ENCODE data around the gene RPL18A. TPM values are rescaled to one million over a fixed set of nuclear protein-coding genes. Genes with fewer than 3 reads are reported as not detected.
A peak's percentile ranks its signal among the peaks of the same experiment; 100 is the strongest.

The RPL18A gene
- 1,000 to 10,000 TPM in 3 of 5 donors, 100 to 1,000 TPM in 2; 990 to 2,008 (median 1,110) TPM for polyA plus RNA-seq (ENCODE audit: insufficient read depth in 1 of 5, insufficient read length in 5 of 5, low replicate concordance in 1 of 5)
- long read RNA-seq, donor 1, transcript RPL18A-201 (5 exons, 665 nt): major isoform, 238 of 403 reads
- long read RNA-seq, donor 1, transcript RPL18A-206 (2 exons, 954 nt): minor isoform, 5 of 403 reads
- long read RNA-seq, donor 1, transcript RPL18A-207 (2 exons, 907 nt): minor isoform, 13 of 403 reads
- long read RNA-seq, donor 1, transcript RPL18A-203 (4 exons, 1,084 nt): minor isoform, 31 of 403 reads
- long read RNA-seq, donor 1, partial matches to known transcripts: 115 of 403 reads
- long read RNA-seq, donor 1, other reads (novel, unspliced or antisense): 0 of 403 reads
- long read RNA-seq, donor 2, transcript RPL18A-201 (5 exons, 665 nt): major isoform, 159 of 195 reads
- long read RNA-seq, donor 2, transcript RPL18A-203 (4 exons, 1,084 nt): minor isoform, 9 of 195 reads
- long read RNA-seq, donor 2, transcript RPL18A-207 (2 exons, 907 nt): minor isoform, 7 of 195 reads
- long read RNA-seq, donor 2, partial matches to known transcripts: 18 of 195 reads
- long read RNA-seq, donor 2, other reads (novel, unspliced or antisense): 0 of 195 reads
- long read RNA-seq, donor 3, transcript RPL18A-206 (2 exons, 954 nt): minor isoform, 5 of 302 reads
- long read RNA-seq, donor 3, transcript RPL18A-203 (4 exons, 1,084 nt): minor isoform, 24 of 302 reads
- long read RNA-seq, donor 3, transcript RPL18A-207 (2 exons, 907 nt): minor isoform, 8 of 302 reads
- long read RNA-seq, donor 3, transcript RPL18A-201 (5 exons, 665 nt): major isoform, 186 of 302 reads
- long read RNA-seq, donor 3, partial matches to known transcripts: 79 of 302 reads
- long read RNA-seq, donor 3, other reads (novel, unspliced or antisense): 0 of 302 reads
- long read RNA-seq, donor 4, transcript RPL18A-201 (5 exons, 665 nt): major isoform, 124 of 193 reads
- long read RNA-seq, donor 4, transcript RPL18A-203 (4 exons, 1,084 nt): minor isoform, 8 of 193 reads
- long read RNA-seq, donor 4, transcript RPL18A-207 (2 exons, 907 nt): minor isoform, 11 of 193 reads
- long read RNA-seq, donor 4, partial matches to known transcripts: 46 of 193 reads
- long read RNA-seq, donor 4, other reads (novel, unspliced or antisense): 0 of 193 reads
- long read RNA-seq, donor 5, transcript RPL18A-207 (2 exons, 907 nt): minor isoform, 18 of 301 reads
- long read RNA-seq, donor 5, transcript RPL18A-203 (4 exons, 1,084 nt): minor isoform, 16 of 301 reads
- long read RNA-seq, donor 5, transcript RPL18A-201 (5 exons, 665 nt): major isoform, 199 of 301 reads
- long read RNA-seq, donor 5, transcript RPL18A-206 (2 exons, 954 nt): minor isoform, 5 of 301 reads
- long read RNA-seq, donor 5, partial matches to known transcripts: 63 of 301 reads
- long read RNA-seq, donor 5, other reads (novel, unspliced or antisense): 0 of 301 reads
- long read RNA-seq, donor 6, transcript RPL18A-201 (5 exons, 665 nt): major isoform, 212 of 323 reads
- long read RNA-seq, donor 6, transcript RPL18A-203 (4 exons, 1,084 nt): minor isoform, 18 of 323 reads
- long read RNA-seq, donor 6, transcript RPL18A-207 (2 exons, 907 nt): minor isoform, 18 of 323 reads
- long read RNA-seq, donor 6, partial matches to known transcripts: 73 of 323 reads
- long read RNA-seq, donor 6, other reads (novel, unspliced or antisense): 0 of 323 reads
- long read RNA-seq, donor 7, transcript RPL18A-203 (4 exons, 1,084 nt): minor isoform, 21 of 139 reads
- long read RNA-seq, donor 7, transcript RPL18A-201 (5 exons, 665 nt): major isoform, 93 of 139 reads
- long read RNA-seq, donor 7, partial matches to known transcripts: 15 of 139 reads
- long read RNA-seq, donor 7, other reads (novel, unspliced or antisense): 5 of 139 reads
- long read RNA-seq, donor 8, transcript RPL18A-203 (4 exons, 1,084 nt): minor isoform, 9 of 125 reads
- long read RNA-seq, donor 8, transcript RPL18A-207 (2 exons, 907 nt): minor isoform, 7 of 125 reads
- long read RNA-seq, donor 8, transcript RPL18A-201 (5 exons, 665 nt): major isoform, 73 of 125 reads
- long read RNA-seq, donor 8, partial matches to known transcripts: 36 of 125 reads
- long read RNA-seq, donor 8, other reads (novel, unspliced or antisense): 0 of 125 reads

DNA sequence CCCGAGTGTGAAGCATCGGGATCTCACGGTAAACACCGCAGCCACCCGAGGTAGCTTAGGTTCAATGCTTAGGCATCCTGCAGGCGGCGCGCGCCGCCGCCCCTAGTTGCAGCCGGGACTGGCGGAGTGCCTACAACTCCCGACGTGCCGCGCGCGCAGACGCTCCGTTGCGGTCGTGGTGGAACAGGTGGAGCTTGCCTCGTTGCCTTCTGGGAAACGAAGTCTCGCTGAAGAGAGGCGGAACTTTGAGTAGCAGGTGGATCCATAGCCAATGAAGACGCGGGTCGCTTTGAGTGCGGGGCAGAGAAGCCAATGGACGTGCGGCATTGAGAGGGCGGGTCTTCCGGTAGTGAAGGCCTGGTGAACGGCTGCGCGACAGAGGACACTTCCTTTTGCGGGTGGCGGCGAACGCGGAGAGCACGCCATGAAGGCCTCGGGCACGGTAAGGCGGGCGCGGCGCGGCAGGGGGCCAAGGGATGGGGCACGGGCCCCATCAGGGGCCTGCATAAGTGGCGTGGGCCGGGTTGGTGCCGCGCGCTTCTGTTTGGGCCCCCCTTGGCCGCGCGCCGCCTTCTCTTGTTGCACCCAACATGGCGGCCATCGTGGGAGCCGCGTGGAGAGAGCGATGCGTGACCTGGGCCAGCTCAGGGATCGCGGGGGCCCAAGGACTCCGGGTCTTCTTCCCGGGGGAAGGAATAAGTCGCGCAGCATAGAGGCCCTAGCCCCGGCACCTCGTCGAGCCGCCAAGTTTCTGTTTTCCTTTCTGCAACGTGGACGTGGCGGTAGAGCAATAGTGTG, at the start of gene RPL18A:
RPL18A (plus strand) TSS at position 378 of the 798 bp plus-strand sequence; CDS start at position 425, 47 bp downstream.
- peak; percentile 98 to 99 for DNase-seq

DNA sequence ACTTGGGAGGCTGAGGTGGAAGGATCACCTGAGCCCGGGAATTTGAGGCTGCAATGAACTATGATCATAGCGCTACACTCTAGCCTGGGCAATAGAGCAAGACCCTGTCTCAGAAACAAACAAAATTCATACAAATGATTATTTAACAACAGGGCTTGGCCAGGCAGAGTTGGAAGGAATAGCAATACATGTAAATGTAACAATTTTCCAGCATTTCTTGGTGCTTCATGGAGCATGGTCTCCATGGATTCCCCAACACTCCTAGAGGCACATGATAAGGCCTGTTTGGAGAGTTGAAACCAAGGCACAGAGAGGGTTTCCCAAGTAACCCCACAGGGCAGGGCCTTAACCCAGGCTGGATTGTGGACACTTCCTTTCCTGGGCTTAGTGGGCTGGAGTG, 48.6 kb upstream of the RPL18A start:
- DNase-seq: no peak

DNA sequence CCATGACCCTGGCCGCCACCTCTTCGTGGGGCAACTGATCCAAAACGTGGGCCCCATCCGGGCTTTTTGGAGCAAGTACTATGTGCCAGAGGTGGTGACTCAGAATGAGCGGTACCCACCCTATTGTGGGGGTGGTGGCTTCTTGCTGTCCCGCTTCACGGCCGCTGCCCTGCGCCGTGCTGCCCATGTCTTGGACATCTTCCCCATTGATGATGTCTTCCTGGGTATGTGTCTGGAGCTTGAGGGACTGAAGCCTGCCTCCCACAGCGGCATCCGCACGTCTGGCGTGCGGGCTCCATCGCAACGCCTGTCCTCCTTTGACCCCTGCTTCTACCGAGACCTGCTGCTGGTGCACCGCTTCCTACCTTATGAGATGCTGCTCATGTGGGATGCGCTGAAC, 48.0 kb upstream of the RPL18A start:
- DNase-seq: no peak

DNA sequence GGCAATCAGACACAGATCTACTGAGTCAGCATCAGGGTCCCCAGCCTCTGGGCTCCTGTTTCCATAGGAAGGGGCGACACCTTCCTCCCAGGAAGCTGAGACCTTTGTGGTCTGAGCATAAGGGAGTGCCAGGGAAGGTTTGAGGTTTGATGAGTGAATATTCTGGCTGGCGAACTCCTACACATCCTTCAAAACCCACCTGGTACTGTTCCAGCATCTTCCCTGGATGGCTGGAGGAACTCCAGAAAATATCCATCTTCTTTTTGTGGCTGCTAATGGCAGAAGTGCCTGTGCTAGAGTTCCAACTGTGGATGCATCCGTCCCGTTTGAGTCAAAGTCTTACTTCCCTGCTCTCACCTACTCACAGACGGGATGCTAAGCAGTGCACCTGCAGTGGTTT, 47.6 kb upstream of the RPL18A start:
- DNase-seq: no peak

DNA sequence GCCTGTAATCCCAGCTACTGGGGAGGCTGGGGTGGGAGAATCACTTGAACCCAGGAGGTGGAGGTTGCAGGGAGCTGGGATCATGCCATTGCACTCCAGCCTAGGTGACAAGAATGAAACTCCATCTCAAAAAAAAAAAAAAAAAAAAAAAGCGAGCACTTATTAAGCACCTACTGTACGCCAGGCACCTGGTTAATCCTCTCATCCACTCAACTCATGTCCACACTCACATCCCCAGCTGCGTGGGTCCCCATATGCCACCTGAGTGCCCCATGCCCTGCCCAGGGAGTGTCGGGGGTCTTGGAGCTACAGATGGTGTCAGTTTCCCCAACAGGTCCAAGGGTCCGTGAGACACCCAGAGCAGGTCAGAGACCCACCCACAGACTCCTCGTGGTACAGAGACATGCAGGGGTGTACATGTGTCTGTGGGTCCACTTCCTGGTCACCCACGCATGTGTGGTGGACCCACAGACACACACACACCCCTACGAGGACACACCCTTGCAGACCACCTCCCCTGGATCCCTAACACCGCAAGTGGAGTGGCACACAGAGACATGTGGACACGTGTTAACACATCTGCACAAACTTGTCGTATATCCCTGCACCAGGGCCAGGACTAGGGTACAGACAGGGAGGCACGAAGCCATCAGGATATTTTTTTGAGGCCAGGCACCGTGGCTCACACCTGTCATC, 41.9 kb upstream of the RPL18A start:
- DNase-seq: no peak

DNA sequence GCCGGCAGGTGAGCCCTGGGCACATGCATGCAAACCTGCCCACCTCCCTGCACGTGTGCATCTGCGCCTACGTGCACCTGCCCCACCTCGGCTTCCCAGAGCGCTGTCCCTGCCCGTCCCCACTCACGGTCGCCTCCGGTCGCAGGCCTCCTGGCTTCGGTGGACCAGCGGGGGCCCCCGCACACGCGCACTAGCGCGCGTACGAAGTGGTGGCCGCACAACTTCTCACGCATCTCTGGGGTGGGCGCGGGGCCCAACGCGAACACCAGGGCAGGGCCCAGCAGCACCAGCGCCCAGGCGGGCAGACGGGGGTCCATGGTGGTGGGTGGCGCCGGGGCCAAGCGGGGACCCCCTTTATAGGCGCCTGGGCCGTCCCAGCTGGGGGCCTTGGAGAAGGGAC, 38.5 kb upstream of the RPL18A start, which contains the start of gene INSL3:
INSL3 (minus strand) TSS at position 330 of the 400 bp plus-strand sequence; CDS start at position 317, 13 bp downstream.
- no peak for DNase-seq

DNA sequence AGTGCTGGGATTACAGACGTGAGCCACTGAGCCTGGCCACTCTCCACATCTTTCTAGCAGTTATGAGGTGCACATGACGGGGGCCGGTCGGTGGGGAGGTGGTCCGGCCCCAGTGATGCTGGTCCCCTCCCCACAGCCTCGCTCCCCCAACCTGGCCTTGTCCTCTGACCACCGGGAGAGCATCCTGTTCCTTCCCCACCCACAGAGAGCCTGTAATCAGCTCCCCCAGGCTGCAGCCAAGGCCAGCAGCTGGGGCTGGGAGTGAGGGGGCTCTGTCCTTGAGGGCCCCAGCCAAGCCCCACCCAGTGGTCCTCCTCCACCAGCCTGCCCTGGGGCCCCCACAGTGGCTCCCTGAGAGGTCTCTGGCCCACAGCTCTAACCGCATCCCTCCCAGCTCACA, 35.4 kb upstream of the RPL18A start:
- DNase-seq: no peak

DNA sequence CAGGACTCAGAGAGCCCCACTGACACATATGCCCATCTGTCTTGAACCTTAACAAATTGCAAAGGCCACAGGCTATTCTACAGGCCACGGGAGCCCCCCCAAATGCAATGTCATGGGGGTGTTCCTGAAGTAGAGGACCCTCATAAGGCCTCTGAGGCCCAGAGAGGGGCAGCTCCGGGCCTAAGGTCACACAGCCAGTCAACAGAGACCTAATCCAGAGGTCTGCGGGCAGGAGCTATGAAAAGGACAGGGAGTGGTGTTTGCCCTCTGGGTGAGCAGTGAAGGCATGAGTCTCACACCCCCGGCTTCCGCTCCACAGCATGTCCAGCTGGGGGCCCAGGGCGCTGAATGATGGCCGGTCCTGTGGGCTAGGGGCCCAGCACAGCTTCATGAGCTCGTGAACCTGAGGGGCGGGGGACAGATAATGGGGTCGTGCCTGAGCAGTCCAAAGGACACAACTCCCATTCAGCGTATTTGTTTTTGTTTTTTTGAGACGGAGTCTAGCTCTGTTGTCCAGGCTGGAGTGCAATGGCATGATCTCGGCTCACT, 33.1 kb upstream of the RPL18A start:
- no peak for DNase-seq

DNA sequence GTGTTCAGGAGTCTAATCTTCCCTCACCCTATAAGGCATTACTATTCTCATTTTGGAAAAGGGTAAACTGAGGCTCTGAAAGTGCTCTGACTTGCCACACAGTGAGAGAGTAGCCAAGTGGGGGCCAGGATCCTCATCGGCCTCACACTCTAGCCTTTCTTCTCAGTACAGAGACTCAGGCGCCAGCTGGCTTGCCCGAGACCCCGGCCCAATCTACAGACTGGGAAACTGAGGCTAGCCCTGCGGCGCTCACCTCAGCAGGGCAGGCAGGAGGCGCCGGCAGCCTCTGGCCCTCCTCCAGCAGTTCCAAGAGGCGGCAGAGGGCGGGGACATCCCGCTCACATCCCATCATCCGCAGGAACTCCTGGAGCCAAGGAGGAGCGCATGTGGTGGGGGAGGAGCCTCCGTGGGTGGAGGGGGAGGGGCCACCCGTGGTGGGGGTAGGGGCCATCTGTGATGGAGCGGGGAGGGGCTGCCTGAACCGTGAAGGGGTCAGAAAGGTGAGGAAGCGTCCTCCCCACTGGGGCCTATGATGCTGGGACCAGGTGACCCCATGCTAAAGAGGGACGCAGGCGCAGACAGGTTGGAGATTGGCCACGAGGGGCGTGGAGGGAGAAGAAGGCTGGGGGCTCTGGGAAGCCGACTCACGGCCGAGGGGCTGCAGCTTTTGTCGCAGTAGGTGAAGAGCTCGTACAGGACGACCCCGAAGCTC, 29.7 kb upstream of the RPL18A start:
- no peak for DNase-seq

DNA sequence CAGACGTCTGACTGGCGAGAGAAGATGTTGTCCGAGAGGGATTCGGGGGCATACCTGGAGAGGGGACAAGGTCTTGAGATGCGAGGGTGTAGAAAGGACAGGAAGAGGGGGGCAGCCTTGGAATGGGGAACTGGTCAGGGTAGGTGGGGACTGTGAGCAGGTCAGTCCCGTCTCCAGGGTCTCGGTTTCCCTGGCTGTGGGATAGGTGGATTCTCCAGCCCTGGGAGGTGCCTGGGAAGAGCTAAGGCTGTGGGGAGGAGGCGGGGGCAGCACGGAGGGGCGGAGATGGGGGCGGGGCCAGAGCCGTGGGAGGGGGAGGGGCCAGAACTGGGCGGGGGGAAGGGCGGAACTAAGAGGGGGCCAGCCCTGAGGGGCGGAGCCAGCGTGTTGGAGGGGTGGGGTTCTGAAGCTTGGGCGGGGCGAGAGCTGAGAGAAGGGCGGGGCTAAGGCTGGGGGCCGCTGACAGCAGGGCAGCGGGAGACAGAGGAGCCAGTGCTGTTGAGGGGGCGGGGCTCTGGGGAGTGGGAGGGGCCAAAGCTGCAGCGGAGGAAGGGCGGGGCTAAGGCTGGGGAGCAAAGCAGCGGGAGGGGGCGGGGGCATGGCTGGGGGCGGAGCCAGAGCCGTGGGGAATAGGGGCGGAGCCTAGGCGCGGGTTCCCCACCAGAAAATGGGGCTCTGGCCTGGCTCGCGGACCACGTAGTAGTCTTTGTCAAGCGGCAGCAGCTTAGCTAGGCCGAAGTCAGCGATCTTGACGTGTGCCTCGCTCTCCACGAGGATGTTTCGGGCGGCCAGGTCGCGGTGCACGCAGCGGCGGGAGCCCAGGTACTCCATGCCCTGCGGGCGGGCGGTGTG, 28.9 kb upstream of the RPL18A start:
- DNase-seq: no peak

DNA sequence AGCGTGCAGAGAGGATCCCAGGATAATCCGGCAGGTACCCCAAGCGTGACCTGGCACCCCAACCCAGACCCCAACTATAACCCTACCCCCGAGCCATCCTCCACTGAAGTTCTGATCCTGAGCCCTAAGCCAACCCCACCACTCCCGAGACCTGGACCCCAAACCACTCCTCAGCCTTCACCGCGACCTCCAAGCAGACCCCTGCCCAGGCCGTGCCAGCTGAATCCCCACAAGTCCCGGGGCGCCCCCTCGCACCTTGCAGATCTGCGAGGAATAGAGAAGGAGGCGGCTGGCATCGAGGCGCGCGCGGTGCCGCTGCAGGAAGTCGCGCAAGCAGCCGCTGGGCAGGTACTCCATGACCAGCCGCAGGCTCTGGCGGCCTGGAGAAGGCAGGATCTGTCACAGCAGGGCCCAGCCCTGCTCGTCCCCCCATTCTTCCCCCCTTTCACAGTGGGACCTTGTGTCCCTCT, 28.3 kb upstream of the RPL18A start:
- DNase-seq: no peak

DNA sequence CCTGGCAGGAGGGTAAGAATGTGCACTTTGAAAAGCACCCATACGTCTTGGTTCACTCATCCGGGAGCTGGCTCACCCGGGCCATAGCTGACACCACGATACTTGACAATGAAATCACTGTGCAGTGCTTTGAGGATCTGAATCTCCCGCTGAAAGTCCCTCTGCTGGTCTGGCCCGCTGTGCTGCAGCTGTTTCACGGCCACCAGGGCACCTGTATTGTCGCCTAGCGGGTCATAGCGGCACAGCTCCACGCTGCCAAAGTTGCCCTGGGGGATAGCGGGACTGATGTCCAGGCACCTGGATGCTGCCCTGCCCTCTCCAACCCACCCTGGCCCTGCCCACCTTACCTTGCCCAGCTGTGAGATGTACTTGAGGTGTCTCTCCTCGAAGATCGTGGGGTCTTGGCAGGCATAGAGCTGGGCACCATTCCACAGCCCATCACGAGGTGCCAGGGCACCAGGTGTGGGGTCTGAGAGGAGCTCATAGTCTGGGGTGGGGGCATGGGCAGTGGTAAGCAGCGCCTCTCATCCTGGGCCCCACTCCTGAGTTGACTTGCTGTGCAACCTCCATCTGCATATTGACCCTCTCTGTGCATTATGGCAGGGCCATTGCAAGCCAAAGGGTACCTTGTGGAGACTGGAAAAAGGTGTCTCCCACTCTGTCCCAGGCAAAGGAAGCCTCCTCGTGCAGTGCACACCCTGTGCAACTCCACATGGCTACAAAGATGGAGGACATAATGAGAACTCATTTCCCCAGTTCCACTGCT, 27.1 kb upstream of the RPL18A start:
- DNase-seq: no peak

DNA sequence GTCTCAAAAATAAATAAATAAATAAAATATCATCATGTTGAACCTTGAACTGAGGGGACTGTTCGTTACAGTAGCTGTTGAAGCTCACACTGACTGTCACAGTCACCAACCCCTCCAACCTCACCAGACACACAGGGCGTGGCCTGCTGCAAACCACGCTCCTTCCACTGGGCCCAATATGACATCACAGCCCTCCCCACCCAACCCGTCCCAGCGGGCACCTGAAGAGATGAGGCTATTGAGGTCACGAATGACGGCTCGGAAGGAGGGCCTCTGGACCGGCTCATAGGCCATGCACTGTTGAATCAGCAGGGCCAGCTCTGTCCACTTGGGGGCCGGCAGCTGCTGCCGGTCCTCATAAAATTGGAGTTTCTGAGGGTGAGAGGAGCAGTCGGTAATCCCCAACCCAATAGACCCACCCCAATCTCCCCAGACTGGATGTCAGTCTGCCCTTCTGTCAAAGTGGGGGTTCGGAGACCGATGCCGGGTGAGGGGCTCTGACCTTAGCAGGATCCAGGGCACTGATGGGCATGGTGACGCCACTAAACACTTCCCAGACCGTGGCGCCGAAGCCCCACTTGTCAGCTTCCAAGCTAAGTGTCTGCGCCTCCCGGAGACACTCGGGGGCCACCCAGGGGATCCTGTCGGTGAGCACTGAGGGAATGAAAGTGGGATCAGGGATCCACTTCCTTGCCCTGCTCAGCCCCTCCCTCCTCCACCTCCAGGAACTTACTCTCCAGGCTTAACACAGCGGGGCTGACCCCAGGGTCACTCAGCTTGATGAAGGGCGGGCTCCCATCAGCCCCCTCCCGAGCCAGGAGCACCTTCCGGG, 25.1 kb upstream of the RPL18A start:
- no peak for DNase-seq

Measured in right lung (tissue), 10 donors.